IPS-18a (cell line): ENCODE measurements around the gene NEUROD4.

Source experiments
- H3K27ac ChIP-seq: one replicate; pipeline ENCODE4 v1.5.1; 2013; ENCODE audit warnings: low read length
- H3K27me3 ChIP-seq: one replicate; pipeline ENCODE4 v1.6.1; 2013; ENCODE audit warnings: mild to moderate bottlenecking, low read length; ENCODE audit not compliant: control insufficient read depth, insufficient read depth
- H3K36me3 ChIP-seq: one replicate; pipeline ENCODE4 v1.6.1; 2013; ENCODE audit warnings: low read depth, low read length; ENCODE audit not compliant: control insufficient read depth
- H3K4me1 ChIP-seq: one replicate; pipeline ENCODE4 v1.6.1; 2013; ENCODE audit warnings: low read depth, low read length; ENCODE audit not compliant: control insufficient read depth
- H3K4me3 ChIP-seq: one replicate; pipeline ENCODE4 v1.5.1; 2013; ENCODE audit warnings: low read length
- H3K9ac ChIP-seq: one replicate; pipeline ENCODE4 v1.6.1; 2013; ENCODE audit warnings: mild to moderate bottlenecking, low read length, moderate library complexity
- H3K9me3 ChIP-seq: one replicate; pipeline ENCODE4 v1.6.1; 2013; ENCODE audit warnings: low read depth, low read length; ENCODE audit not compliant: control insufficient read depth

Gene NEUROD4

GRCh38 chr12:54998958-54999510 lies 20.7 kb upstream of the NEUROD4 start:
- H3K4me1 ChIP-seq, result peaks cover 21% of the 10 kb centered on the region
- no peaks in the 10 kb centered on the region for H3K9me3 ChIP-seq
- H3K27me3 ChIP-seq, result no peaks in the 10 kb centered on the region
- no peak overlapping the region for H3K9ac ChIP-seq
- no peaks in the 10 kb centered on the region for H3K36me3 ChIP-seq
- no peak overlapping the region for H3K27ac ChIP-seq
- no peak overlapping the region for H3K4me3 ChIP-seq

DNA sequence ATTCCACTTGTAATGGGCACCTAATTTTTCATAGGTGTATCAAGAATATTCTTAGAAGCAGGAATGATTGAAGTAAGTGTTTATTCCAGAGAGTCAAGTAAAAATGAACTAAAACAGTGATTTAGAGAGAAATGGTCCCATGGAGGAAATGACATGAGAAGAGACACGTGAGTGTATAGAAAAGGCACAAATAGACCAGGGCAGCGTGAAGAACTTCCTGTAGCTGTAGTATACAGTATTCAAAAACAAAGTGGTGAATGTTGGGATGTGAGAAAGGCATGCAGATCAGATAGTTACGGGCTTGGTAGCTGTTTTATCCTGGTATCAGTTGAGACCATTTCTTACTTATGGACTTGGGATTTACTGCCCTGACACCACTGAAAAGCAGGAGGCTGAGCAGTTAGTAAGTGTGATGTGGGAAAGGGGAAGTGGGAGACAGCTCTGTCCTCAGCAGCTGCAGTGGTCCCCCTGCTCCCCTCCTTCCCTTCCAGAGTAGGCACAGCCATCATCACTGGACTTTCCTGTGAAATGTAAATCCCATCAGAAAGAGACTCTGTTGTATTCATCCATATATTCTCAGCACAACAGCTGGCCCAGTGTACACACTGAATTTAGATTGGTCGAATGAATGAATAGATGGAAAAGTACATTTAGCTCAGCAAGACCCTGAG lies 18.4 kb upstream of the NEUROD4 start:
- no peak overlapping the region for H3K4me3 ChIP-seq

DNA sequence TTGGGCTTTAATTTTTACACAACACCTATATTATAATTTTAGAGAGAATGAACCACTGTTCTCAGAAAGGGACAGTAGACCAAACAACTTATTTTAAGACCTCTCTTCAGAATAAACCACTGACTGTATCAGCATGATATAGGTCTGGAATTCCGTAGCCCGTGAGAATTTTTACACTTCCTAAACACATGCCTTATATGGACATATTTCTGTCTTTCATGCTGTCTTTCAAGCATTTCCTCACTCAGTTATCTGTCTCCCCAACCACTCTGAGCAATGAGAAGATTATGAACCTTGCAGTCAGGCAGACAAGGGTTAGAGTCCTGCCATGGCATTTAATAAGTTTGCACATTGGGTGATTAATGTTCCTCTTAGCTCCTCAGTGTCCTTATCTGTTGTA lies 17.4 kb upstream of the NEUROD4 start:
- Histone ChIP-seq H3K9ac (no peak overlapping the region), H3K27me3 (no peaks in the 10 kb centered on the region), H3K36me3 (no peaks in the 10 kb centered on the region), H3K4me3 (no peak overlapping the region), H3K4me1 (peaks cover 13% of the 10 kb centered on the region), H3K9me3 (no peaks in the 10 kb centered on the region), H3K27ac (no peak overlapping the region)

More for the DNA sequence above, 18.4 kb upstream of the NEUROD4 start:
- peaks cover 21% of the 10 kb centered on the region for H3K4me1 ChIP-seq
- H3K9ac ChIP-seq, result no peak overlapping the region
- H3K27me3 ChIP-seq, result no peaks in the 10 kb centered on the region
- H3K27ac ChIP-seq, result no peak overlapping the region
- H3K36me3 ChIP-seq, result no peaks in the 10 kb centered on the region
- H3K9me3 ChIP-seq, result no peaks in the 10 kb centered on the region

GRCh38 chr12:55008944-55009585 lies 10.7 kb upstream of the NEUROD4 start:
- Histone ChIP-seq H3K4me1 (peaks cover 7% of the 10 kb centered on the region), H3K27ac (no peak overlapping the region), H3K9me3 (no peaks in the 10 kb centered on the region), H3K36me3 (no peaks in the 10 kb centered on the region), H3K27me3 (no peaks in the 10 kb centered on the region), H3K9ac (no peak overlapping the region), H3K4me3 (no peak overlapping the region)

- Histone ChIP-seq H3K36me3 (no peaks in the 10 kb centered on the region), H3K27me3 (peaks cover 12% of the 10 kb centered on the region), H3K4me1 (peaks cover 9% of the 10 kb centered on the region), H3K9ac (no peak overlapping the region), H3K27ac (no peak overlapping the region), H3K4me3 (no peak overlapping the region), H3K9me3 (no peaks in the 10 kb centered on the region)
Observed at GRCh38 chr12:55017416-55017925, 2.3 kb upstream of the NEUROD4 start.

DNA sequence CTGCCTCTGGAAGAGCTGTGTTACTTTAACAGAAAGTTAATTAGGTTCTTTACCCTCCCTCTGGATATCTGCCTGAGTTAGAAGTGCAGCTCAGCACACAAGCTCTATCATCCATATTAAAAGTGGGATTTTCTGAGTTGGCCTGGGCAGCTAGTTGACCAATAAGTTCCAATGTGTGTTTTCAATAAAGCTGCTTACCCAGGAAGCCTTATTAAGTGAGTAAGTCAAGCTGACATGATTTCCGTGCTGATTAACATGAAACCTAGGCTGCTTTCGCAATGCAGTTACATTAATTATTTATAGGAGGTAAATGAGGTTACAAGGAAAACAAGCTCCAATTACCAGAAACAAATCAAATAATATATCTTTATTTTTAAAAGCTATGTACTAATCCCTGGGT lies 4.8 kb downstream of the NEUROD4 start:
- Histone ChIP-seq H3K4me1 (peaks cover under 1% of the 10 kb centered on the region), H3K27ac (no peak overlapping the region), H3K9me3 (no peaks in the 10 kb centered on the region), H3K36me3 (no peaks in the 10 kb centered on the region), H3K9ac (no peak overlapping the region), H3K27me3 (peaks cover 14% of the 10 kb centered on the region), H3K4me3 (no peak overlapping the region)

GRCh38 chr12:55025508-55025907 lies 5.7 kb downstream of the NEUROD4 start:
- H3K4me3 ChIP-seq, result no peak overlapping the region
- no peak overlapping the region for H3K9ac ChIP-seq
- H3K36me3 ChIP-seq, result no peaks in the 10 kb centered on the region
- no peaks in the 10 kb centered on the region for H3K9me3 ChIP-seq
- H3K4me1 ChIP-seq, result no peaks in the 10 kb centered on the region
- peaks cover 13% of the 10 kb centered on the region for H3K27me3 ChIP-seq
- no peak overlapping the region for H3K27ac ChIP-seq

DNA sequence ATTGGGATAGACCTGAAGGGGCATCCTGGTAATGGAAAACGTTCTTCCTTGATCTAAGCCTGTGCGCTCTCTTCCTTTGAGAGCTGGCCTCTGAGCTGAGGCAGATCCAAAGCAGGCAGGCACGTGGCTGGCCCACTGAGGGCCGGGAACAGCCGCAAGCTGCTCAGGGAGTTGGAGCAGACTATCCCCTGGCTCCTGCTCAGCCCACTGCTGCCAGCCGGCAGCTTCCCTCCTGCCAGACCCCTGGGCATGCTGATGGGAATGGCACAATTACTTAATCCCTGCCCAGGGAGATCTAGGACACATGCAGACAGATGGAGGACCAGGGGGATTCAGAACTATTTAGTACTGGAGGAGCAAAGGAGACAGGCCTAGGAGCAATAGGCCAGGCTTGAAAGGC lies 14.4 kb downstream of the NEUROD4 start:
- H3K27ac ChIP-seq, result no peak overlapping the region

DNA sequence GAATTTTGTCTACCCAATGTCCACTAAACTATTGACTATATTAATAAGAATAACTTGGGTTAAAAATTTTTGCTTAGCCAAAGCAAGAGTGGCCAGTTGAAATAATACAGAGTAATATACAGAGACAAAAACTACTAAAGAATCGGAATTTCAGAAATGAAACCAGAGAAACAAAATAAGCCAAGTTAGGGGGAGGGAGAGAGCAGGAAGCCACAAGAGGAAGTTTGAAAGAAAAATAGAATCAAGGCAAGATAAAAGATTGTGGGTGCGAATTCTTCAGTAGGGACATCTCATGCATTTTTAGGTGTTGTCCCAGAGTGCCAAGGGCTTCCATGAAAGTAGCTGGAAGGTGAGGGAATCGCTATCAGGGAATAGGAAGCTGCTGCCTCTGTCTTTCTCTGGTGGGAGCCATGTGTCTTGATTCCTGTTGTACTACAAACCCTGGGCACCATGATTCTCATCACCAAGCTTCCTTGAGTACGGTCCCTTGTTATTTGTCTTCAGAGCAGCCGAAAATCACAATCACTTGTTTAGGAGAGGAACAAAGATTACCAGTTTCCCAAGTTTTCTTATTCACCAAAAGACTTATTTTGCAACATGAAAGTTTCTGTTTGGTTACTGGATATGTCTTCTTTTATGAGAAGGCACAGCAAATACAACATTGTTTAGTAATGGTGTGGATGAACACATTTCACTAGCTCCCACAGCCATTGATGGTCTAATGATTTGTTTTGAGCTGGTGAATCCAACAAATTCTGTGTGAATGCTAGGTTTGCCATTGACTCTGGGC lies 16.7 kb downstream of the NEUROD4 start:
- Histone ChIP-seq H3K4me3 (no peak overlapping the region), H3K9ac (no peak overlapping the region), H3K27ac (no peak overlapping the region), H3K27me3 (no peaks in the 10 kb centered on the region), H3K9me3 (no peaks in the 10 kb centered on the region), H3K36me3 (no peaks in the 10 kb centered on the region), H3K4me1 (no peaks in the 10 kb centered on the region)

More for the DNA sequence above, 14.4 kb downstream of the NEUROD4 start:
- Histone ChIP-seq H3K4me1 (no peaks in the 10 kb centered on the region), H3K9ac (no peak overlapping the region), H3K4me3 (no peak overlapping the region), H3K27me3 (no peaks in the 10 kb centered on the region), H3K9me3 (no peaks in the 10 kb centered on the region), H3K36me3 (no peaks in the 10 kb centered on the region)

GRCh38 chr12:55037351-55037987 lies 17.7 kb downstream of the NEUROD4 start:
- Histone ChIP-seq H3K9me3 (no peaks in the 10 kb centered on the region), H3K4me1 (no peaks in the 10 kb centered on the region), H3K27me3 (no peaks in the 10 kb centered on the region), H3K36me3 (no peaks in the 10 kb centered on the region), H3K27ac (no peak overlapping the region), H3K9ac (no peak overlapping the region), H3K4me3 (no peak overlapping the region)
